ENCODE results near the gene ESPL1.

GRCh38 chr12:53252349-53252916 lies 15.7 kb upstream of the ESPL1 start:
- TF ChIP-seq POLR2A (IDR thresholded peaks at IDR 0.05) (no peak), CTCF (IDR thresholded peaks at IDR 0.05) (no peak)
